Suprapubic skin (tissue), 4 donors: ENCODE data around the gene NR2F1-AS1. TPM values are rescaled to one million over a fixed set of nuclear protein-coding genes. Genes with fewer than 3 reads are reported as not detected.

Experiments used
- DNase-seq, 2 donors: peaks; one replicate each; pipeline ENCODE4 v3.0.0-alpha.2; 2019; ENCODE audit warnings: low spot score in 2 of 2
- H3K27ac ChIP-seq: fragments of 200-600 bp; sonication (generic); one replicate; pipeline ENCODE4 v1.5.1; 2019
- H3K27me3 ChIP-seq: fragments of 200-600 bp; sonication (generic); one replicate; pipeline ENCODE4 v1.5.1; 2019
- H3K36me3 ChIP-seq: fragments of 200-600 bp; sonication (generic); one replicate; pipeline ENCODE4 v1.5.1; 2019
- H3K4me1 ChIP-seq: fragments of 200-600 bp; sonication (generic); one replicate; pipeline ENCODE4 v1.5.1; 2019
- H3K4me3 ChIP-seq: fragments of 200-600 bp; sonication (generic); one replicate; pipeline ENCODE4 v1.5.1; 2019; ENCODE audit warnings: mild to moderate bottlenecking
- H3K9me3 ChIP-seq: fragments of 200-600 bp; sonication (generic); one replicate; pipeline ENCODE4 v1.5.1; 2019
- CTCF ChIP-seq, 2 donors: fragments of 200-600 bp in 1 of 2; fragments of 450-650 bp in 1 of 2; sonication (generic) in 1 of 2; IDR thresholded peaks; one replicate each; pipeline ENCODE4 v1.5.1; 2016 to 2019; ENCODE audit warnings: antibody characterized with exemption in 2 of 2, mild to moderate bottlenecking in 1 of 2, moderate library complexity in 1 of 2
- EP300 ChIP-seq: sonication (generic); formaldehyde crosslinking; IDR thresholded peaks from one replicate; pipeline ENCODE4 v1.6.1; 2017; ENCODE audit warnings: antibody characterized with exemption
- POLR2A ChIP-seq, 2 donors: fragments of 450-650 bp; IDR thresholded peaks; one replicate each; pipeline ENCODE4 v1.6.1; 2017; ENCODE audit warnings: antibody characterized with exemption in 2 of 2, mild to moderate bottlenecking in 2 of 2, moderate library complexity in 2 of 2
- POLR2AphosphoS5 ChIP-seq, 3 donors: sonication (generic); formaldehyde crosslinking; IDR thresholded peaks; one replicate each; pipeline ENCODE4 v1.6.1; 2017; ENCODE audit warnings: antibody characterized with exemption in 3 of 3
- WGBS: methylation state at CpG from one replicate; pipeline ENCODE4 v1.1.5; 2018; 5-methylcytosine and 5-hydroxymethylcytosine counted together
- total RNA-seq, 4 donors: library from RNA; depleted of rRNA; stranded (reverse); fragments of >200 nt; gene quantifications; one replicate each; pipeline ENCODE4 v1.1.0, GENCODE V29; 2016

The NR2F1-AS1 gene
- total RNA-seq, 4 donors from 2014 or later: 0.76 to 1.4 (median 1.2) TPM

GRCh38 chr5:93598091-93599000, 17.3 kb upstream of the NR2F1-AS1 start:
- no peak overlapping the region for H3K4me3 ChIP-seq
- H3K27me3 ChIP-seq: peaks cover 99% of the 10 kb centered on the region

GRCh38 chr5:93596676-93597490, 15.9 kb upstream of the NR2F1-AS1 start:
- whole genome bisulfite sequencing: 37% methylated on average over 12 of the region's 40 CpGs
- H3K9me3 ChIP-seq: no peaks in the 10 kb centered on the region
- TF ChIP-seq POLR2AphosphoS5 (IDR thresholded peaks at IDR 0.05) (no peak), CTCF (IDR thresholded peaks at IDR 0.05) (no peak), EP300 (no peak), POLR2A (IDR thresholded peaks at IDR 0.05) (no peak)
- H3K27ac ChIP-seq: no peak overlapping the region
- H3K27me3 ChIP-seq: peaks cover 91% of the 10 kb centered on the region
- DNase-seq: no peak
- H3K4me1 ChIP-seq: peaks cover 13% of the 10 kb centered on the region
- H3K36me3 ChIP-seq: no peaks in the 10 kb centered on the region
- no peak overlapping the region for H3K4me3 ChIP-seq

More at GRCh38 chr5:93598091-93599000, 17.3 kb upstream of the NR2F1-AS1 start:
- Histone ChIP-seq H3K4me1 (peaks cover 13% of the 10 kb centered on the region), H3K27ac (no peak overlapping the region), H3K36me3 (no peaks in the 10 kb centered on the region), H3K9me3 (no peaks in the 10 kb centered on the region)
- WGBS: 43% methylated on average over 28 of the region's 28 CpGs
- TF ChIP-seq CTCF (IDR thresholded peaks at IDR 0.05) (no peak), EP300 (no peak), POLR2A (IDR thresholded peaks at IDR 0.05) (no peak), POLR2AphosphoS5 (IDR thresholded peaks at IDR 0.05) (no peak)
- DNase-seq: no peak

GRCh38 chr5:93596310-93596675, 15.3 kb upstream of the NR2F1-AS1 start:
- no peaks in the 10 kb centered on the region for H3K36me3 ChIP-seq
- H3K4me3 ChIP-seq: no peak overlapping the region
- WGBS: 58% methylated on average over 7 of the region's 14 CpGs
- H3K9me3 ChIP-seq: no peaks in the 10 kb centered on the region
- DNase-seq: no peak
- H3K27me3 ChIP-seq: peaks cover 85% of the 10 kb centered on the region
- TF ChIP-seq POLR2A (IDR thresholded peaks at IDR 0.05) (no peak), EP300 (no peak), POLR2AphosphoS5 (IDR thresholded peaks at IDR 0.05) (no peak), CTCF (IDR thresholded peaks at IDR 0.05) (no peak)
- peaks cover 13% of the 10 kb centered on the region for H3K4me1 ChIP-seq
- no peak overlapping the region for H3K27ac ChIP-seq

- Histone ChIP-seq H3K36me3 (no peaks in the 10 kb centered on the region), H3K4me1 (peaks cover 13% of the 10 kb centered on the region), H3K4me3 (no peak overlapping the region), H3K27ac (no peak overlapping the region), H3K9me3 (no peaks in the 10 kb centered on the region), H3K27me3 (peaks cover 78% of the 10 kb centered on the region)
- WGBS: 57% methylated on average over 29 of the region's 29 CpGs
- TF ChIP-seq POLR2AphosphoS5 (IDR thresholded peaks at IDR 0.05) (no peak), POLR2A (IDR thresholded peaks at IDR 0.05) (no peak), EP300 (no peak), CTCF (IDR thresholded peaks at IDR 0.05) (no peak)
- no peak for DNase-seq
Observed at GRCh38 chr5:93595420-93596147, 14.6 kb upstream of the NR2F1-AS1 start.
